Right lobe of liver (tissue), 4 donors: Measurements from ENCODE around the gene TANK.

Source experiments
- POLR2A ChIP-seq: fragments of 450-650 bp; IDR thresholded peaks from one replicate; pipeline ENCODE4 v1.6.1; 2017; ENCODE audit warnings: antibody characterized with exemption, mild to moderate bottlenecking
- TF ChIP-seq, protein P1 (sequence below), 4 donors: fragments of 200-600 bp in 3 of 4; fragments of 450-650 bp in 1 of 4; IDR thresholded peaks; one replicate each; pipeline versions ENCODE4 v1.5.1 to v1.8.0; 2016 to 2022; ENCODE audit warnings: antibody characterized with exemption in 4 of 4, mild to moderate bottlenecking in 2 of 4
- donor health status: DM: no; HTN: no; CAD: no.
- donor health status: DM: no; HTN: no; CAD: no.
- donor health status: DM: no; HTN: yes; CAD: no.

GRCh38 chr2:161146996-161147395 lies 13.2 kb upstream of the TANK start:
- no peak for TF ChIP-seq POLR2A
- TF ChIP-seq, protein P1, sequence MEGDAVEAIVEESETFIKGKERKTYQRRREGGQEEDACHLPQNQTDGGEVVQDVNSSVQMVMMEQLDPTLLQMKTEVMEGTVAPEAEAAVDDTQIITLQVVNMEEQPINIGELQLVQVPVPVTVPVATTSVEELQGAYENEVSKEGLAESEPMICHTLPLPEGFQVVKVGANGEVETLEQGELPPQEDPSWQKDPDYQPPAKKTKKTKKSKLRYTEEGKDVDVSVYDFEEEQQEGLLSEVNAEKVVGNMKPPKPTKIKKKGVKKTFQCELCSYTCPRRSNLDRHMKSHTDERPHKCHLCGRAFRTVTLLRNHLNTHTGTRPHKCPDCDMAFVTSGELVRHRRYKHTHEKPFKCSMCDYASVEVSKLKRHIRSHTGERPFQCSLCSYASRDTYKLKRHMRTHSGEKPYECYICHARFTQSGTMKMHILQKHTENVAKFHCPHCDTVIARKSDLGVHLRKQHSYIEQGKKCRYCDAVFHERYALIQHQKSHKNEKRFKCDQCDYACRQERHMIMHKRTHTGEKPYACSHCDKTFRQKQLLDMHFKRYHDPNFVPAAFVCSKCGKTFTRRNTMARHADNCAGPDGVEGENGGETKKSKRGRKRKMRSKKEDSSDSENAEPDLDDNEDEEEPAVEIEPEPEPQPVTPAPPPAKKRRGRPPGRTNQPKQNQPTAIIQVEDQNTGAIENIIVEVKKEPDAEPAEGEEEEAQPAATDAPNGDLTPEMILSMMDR (IDR thresholded peaks at IDR 0.05): no peak
